Limb (tissue), 2 donors: ENCODE data around the gene NTRK2.
"Not testable (repeated sequence)": the region's sequence is repeated elsewhere in the genome, so short reads cannot be mapped to it uniquely, and the experiment has no call there.

Source experiments
- DNase-seq, 2 donors: peaks; one replicate each; pipeline ENCODE4 v3.0.0-alpha.2; 2016; ENCODE audit errors: extremely low spot score in 2 of 2

The NTRK2 gene

GRCh38 chr9:85062385-85063022, 393.0 kb downstream of the NTRK2 start:
- no peak for DNase-seq

- no peak for DNase-seq
Measured at GRCh38 chr9:85064811-85065371, 395.4 kb downstream of the NTRK2 start.

- DNase-seq, result no peak
Measured at GRCh38 chr9:85067792-85068191, 398.3 kb downstream of the NTRK2 start.

- not testable (repeated sequence) for DNase-seq
Measured at GRCh38 chr9:85069421-85069820, 399.9 kb downstream of the NTRK2 start.
